MV-4-11 (cell line): Measurements from ENCODE around the gene ADGRF1.

Source experiments
- DNase-seq: peaks from one replicate; lab custom pipeline; 2025; lab: John Stamatoyannopoulos, UW

Gene ADGRF1

DNA sequence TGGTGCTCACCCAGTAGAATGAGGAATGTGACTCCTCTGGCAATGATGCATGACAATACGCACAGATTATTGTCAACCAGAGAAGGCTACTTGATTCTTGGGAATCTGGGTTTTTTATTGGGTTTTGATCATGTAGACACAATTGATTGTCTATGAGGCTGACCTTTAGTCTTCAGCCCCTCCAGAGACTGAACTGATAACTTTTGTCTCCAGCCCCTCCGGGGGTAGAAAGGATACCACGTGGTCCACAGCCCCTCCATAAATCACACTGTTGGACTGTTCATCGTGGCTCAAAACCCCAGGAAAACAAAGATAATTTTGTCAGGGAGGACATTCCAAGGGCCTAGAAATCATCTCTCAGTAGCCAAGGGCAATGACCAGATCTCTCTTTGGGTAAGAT is 62.9 kb downstream of the ADGRF1 start:
- DNase-seq = no peak

DNA sequence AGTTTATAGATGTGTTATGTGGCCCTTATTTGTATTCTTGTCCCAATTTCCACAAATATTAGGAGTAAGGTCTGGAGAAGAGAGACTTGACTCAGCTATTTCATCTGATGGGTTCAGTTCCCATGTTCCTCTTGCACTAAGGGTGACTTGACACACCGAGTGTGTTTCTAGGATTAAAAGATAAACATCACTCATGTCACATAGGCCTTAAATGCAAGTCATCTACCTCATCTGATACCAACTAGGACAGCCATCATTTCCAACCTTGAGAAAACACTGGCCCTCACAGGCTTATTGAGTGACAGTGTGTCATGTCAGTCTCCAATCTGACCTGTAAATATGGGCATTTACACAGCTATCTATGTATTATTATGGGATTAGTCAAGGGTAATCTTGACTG is 67.3 kb downstream of the ADGRF1 start:
- no peak for DNase-seq

- DNase-seq = no peak
Measured at GRCh38 chr6:46973029-46973428, 69.1 kb downstream of the ADGRF1 start.

GRCh38 chr6:46972531-46972930 is 69.6 kb downstream of the ADGRF1 start:
- DNase-seq = peak; percentile 23

- no peak for DNase-seq
Measured at GRCh38 chr6:46969206-46969605, 72.9 kb downstream of the ADGRF1 start.

GRCh38 chr6:46967826-46968349 is 74.2 kb downstream of the ADGRF1 start:
- DNase-seq = no peak

DNA sequence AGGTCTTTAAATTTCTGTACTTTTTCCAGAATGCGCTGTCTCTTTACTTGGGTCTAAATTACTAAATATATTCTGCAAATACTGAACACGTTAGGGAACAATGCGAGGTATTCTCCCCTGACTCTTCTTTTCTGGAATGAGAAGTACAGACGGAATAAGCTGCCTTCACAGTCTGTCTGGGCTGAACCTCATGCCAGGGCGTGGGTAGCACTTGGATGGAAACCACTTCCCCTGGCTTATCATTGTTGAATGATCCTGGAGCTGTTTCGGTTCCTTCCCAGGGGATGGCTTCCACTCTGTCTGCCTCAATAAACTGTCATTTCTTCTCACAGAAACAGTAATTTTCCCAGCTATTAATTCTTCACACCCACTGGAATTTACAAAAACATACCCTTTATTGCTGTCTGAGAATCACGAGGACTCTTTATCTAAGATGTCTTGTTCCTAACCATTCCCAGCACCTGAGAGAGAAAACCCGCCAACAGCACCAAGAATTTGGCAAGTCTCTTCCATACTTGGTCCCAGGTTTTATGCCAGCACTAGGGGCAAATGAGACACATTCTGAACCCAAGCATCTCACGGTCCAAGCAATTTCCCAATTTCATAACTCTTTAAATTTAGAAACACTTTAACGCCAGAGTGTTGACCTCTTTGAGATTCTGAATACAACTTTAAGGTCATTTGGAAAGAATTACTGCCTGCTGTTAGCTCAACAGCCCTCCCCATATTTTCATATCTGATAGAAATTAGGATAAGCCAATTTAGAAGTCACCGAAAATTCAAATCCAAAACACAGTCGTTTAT is 77.2 kb downstream of the ADGRF1 start:
- DNase-seq = no peak

DNA sequence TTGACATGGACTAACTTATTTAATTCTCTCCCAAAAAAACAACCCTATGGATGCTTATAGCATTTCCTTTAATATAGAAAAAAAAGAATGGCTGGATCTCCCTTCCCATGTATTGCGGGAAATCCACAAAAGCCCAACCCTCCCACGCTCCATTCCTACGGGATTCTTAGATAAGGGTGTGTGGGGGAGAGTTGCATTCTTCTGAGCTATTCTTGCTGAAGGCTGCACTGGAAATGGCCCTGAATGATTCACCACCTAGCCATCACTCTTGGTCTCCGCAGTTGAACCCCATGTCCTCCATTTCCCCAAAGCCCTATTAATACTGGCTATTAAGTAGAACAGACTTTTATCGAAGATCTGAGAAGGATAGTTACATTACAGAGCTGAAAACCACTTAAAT is 78.5 kb downstream of the ADGRF1 start:
- DNase-seq = no peak

DNA sequence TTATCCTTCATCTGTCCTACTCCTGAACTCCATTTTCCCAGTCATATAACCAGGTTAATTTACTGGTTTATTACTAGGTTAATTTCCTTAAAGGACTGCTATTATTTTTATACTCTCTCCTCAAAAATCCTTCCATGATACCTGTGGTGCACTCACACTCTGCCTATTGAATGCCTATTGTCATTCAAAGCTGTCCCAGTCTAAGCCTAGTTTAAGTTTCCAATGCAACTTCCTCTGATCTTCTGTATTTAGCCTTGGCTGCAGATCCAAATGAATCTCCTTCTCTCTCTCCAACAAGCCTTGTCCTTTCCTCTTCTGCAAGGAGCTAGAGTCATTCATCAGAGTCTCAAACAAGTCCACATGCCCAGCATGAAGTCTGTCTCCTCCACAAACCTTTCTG is 79.1 kb downstream of the ADGRF1 start:
- no peak for DNase-seq

DNA sequence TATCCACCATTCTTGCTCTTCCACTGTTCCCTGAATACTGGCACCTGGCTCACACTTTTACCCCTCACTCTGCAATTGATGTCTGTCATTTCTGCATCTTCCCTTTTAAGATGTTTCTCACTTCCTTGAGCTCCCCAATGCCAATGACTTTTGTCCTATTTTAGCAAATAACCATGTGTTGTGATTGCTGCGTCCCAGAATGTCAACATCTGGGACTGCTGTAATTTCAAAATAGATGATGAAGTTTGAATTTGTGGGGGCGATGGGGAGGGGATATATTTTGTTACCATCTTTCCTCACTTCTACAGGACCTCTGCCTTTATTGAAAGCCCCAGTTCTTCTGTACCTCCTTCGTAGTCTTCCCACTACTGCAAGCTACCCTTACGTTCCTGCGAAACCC is 80.4 kb downstream of the ADGRF1 start:
- no peak for DNase-seq

GRCh38 chr6:46961232-46961631 is 80.9 kb downstream of the ADGRF1 start:
- DNase-seq = peak; percentile 6

DNA sequence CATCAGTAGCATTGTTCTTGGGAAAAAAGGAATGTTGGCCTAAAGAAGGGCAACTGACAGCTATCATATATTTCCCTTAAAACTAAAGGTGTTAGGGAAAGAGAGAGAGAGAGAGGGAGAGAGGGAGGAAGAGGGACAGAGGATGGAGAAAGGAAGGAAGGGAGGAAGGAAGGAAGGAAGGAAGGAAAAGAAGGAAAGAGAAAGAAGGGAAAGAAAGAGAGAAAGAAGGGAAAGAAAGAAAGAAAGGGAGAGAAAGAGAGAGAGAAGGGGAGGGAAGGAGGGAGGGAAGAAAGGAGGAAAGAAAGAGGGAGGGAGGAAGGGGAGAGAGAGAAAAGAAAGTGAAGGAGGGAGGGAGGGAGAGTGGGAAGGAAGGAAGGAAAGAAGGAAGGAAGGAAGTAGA is 82.7 kb downstream of the ADGRF1 start:
- DNase-seq = no peak

DNA sequence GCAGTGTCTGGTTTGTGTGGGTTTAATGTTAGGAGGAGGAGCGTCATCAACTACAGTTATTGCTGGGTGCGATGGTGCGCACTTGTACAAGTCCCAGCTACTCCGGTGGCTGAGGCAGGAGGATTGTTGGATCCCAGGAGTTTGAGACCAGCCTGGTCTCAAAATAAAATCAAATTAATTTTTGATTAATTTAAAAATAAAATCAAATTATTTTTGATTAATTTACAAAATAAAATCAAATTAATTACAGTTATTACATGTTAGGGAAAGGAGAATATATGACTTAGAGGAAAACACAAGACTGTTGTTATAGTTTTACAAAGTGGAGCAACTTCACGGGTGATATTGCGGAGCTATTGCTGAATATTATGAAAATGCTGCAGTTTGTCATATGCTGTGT is 85.7 kb downstream of the ADGRF1 start:
- no peak for DNase-seq

DNA sequence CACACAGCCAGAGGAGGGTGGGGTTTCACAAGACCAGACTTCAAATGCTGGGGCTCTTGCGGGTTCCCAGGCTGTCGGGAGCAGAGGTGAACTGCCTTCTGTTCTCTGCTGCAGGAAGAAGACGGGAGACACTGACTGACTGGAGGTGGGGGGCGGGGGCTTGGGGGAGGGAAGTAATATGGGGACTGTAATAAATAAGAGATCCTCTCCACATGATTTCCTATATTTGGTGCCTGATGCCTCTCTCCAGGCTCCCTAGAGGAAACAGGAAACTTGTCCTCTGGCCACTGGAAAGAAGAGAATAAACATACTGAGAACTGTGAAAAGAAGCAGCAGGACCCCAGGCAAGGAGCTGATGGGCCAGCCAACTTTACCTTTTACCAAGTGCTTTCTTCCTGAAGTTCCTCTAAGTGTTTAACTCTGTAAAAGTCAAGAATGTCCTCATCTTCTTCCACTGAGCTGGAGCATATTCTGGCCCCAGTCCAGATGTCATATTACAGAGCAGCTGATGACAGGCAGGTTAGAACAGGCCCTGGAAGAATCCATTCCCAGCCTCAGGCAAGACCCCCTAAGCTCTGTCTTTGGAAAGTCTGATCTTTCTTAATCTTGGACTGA is 87.2 kb downstream of the ADGRF1 start:
- no peak for DNase-seq

DNA sequence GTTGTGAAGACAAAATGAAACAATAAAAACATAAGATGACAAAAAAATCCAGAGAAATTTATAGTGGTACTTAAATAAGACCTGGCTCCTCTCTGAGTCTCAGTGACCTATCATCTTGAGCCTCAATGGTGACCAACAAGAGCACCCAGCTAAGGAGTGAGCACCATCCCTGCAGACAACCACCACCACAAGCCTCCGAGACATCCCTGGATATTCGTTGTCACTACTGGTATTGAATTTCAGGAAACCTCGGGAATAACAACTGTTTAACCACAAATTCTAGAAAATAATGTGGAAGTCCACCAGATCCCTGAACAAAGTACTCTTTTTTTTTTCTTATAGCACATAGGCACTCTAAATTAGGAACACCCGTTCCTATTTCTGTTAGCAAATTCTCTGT is 88.2 kb downstream of the ADGRF1 start:
- no peak for DNase-seq

DNA sequence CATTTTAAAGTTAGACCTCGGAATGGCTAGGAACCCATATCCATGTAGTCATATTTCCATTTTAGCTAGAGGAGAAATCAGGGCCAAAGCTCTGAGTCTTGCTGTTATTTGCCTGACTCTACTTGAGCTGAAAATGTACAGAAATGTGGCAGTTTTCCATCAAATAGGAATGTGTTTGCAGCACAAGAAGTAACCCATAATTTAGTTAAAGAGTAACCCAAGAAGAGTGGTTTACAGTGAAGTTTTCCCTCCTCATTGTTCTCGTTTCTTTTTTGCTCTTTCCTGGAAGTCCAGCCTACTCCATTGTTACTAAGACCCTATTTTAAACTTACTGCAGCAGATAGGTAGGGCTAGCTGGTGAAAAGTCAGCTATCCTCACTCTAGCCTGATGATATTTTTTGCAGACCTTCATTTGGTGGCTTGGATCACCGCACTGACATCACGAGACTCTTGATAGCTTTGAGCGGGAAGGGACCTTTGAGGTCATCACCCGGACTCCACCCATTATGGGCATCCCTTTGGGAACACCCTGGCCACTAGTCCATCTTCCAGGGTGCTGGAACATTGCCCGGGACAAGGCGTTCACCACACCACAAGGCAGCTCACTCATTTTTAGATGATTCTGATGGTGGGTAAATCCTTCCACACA is 92.4 kb downstream of the ADGRF1 start:
- DNase-seq = no peak

- DNase-seq = no peak
Measured at GRCh38 chr6:46948699-46949098, 93.4 kb downstream of the ADGRF1 start.
